DOHH2 (cell line): ENCODE measurements around the gene SETD6.

Experiments used
- CTCF ChIP-seq: fragments of 200-600 bp; sonication (generic); IDR thresholded peaks from one replicate; pipeline ENCODE4 v1.5.1; 2014; ENCODE audit warnings: antibody characterized with exemption, mild to moderate bottlenecking, low read depth, low read length; ENCODE audit not compliant: poor library complexity, severe bottlenecking
- EZH2phosphoT487 ChIP-seq: fragments of 200-600 bp; sonication (generic); IDR thresholded peaks from 2 replicates; pipeline ENCODE4 v1.6.1; 2017; ENCODE audit warnings: borderline replicate concordance, mild to moderate bottlenecking, antibody characterized with exemption, low read length, moderate library complexity, mixed read lengths

- TF ChIP-seq CTCF (no peak), EZH2phosphoT487 (no peak)
Observed at GRCh38 chr16:58519707-58520106, 4.4 kb downstream of the SETD6 start.
